Colonic mucosa (tissue), 4 donors: ENCODE data around the gene PTBP3. TPM values are rescaled to one million over a fixed set of nuclear protein-coding genes. Genes with fewer than 3 reads are reported as not detected.

Experiments
- DNase-seq: peaks from one replicate; pipeline ENCODE4 v3.0.0-alpha.2; 2020
- H3K27ac ChIP-seq: fragments of 200-600 bp; one replicate; pipeline ENCODE4 v1.8.0; 2021
- H3K27me3 ChIP-seq: fragments of 200-600 bp; one replicate; pipeline ENCODE4 v1.8.0; 2021
- H3K36me3 ChIP-seq: fragments of 200-600 bp; one replicate; pipeline ENCODE4 v1.8.0; 2021
- H3K4me1 ChIP-seq: fragments of 200-600 bp; one replicate; pipeline ENCODE4 v1.8.0; 2021; ENCODE audit warnings: mild to moderate bottlenecking
- H3K4me3 ChIP-seq: fragments of 200-600 bp; one replicate; pipeline ENCODE4 v1.8.0; 2021
- H3K9ac ChIP-seq, 2 donors: one replicate each; pipeline ENCODE4 v1.7.0; 2013; ENCODE audit warnings: control low read depth in 2 of 2, low read depth in 2 of 2, low read length in 2 of 2
- H3K9me3 ChIP-seq: fragments of 200-600 bp; one replicate; pipeline ENCODE4 v1.8.0; 2021
- CTCF ChIP-seq: fragments of 200-600 bp; IDR thresholded peaks from one replicate; pipeline ENCODE4 v1.8.0; 2022; ENCODE audit warnings: antibody characterized with exemption, mild to moderate bottlenecking
- intact Hi-C: fragments of 100-400 bp; cut with DNase I; formaldehyde crosslinking; loops from one replicate; pipeline ENCODE4 v1.14.1; 2022
- total RNA-seq, 2 donors: library from RNA; stranded (reverse); fragmentation: NEBNext Ultra II Directional in 1 of 2; extraction: Animal tissue kit (Norgen Biotek cat#: 25700) in 1 of 2; gene quantifications; one replicate each; pipeline ENCODE4 v1.2.1, GENCODE V29; 2021
- donor health status: healthy.
- donor health status: DM: no; HTN: no; CAD: no.
- donor health status: DM: no; HTN: no; CAD: no.

Gene PTBP3
- total RNA-seq, 2 donors from 2014 or later: 137 to 168 TPM

GRCh38 chr9:112258106-112258505 lies 75.3 kb downstream of the PTBP3 start:
- Histone ChIP-seq H3K4me1 (no peaks in the 10 kb centered on the region), H3K27ac (no peak overlapping the region), H3K27me3 (no peaks in the 10 kb centered on the region), H3K4me3 (no peak overlapping the region), H3K36me3 (no peaks in the 10 kb centered on the region), H3K9me3 (no peaks in the 10 kb centered on the region), H3K9ac (no peak overlapping the region)
- intact Hi-C loops: no loop called here
- no peak for DNase-seq
- TF ChIP-seq CTCF: no peak

GRCh38 chr9:112252194-112252593 lies 81.2 kb downstream of the PTBP3 start:
- H3K9ac ChIP-seq: no peak overlapping the region
- H3K27ac ChIP-seq: no peak overlapping the region
- intact Hi-C loops: no loop called here
- no peak for TF ChIP-seq CTCF
- H3K27me3 ChIP-seq: no peaks in the 10 kb centered on the region
- no peaks in the 10 kb centered on the region for H3K4me1 ChIP-seq
- no peaks in the 10 kb centered on the region for H3K9me3 ChIP-seq
- no peak for DNase-seq
- no peak overlapping the region for H3K4me3 ChIP-seq
- H3K36me3 ChIP-seq: no peaks in the 10 kb centered on the region

- H3K4me3 ChIP-seq: no peak overlapping the region
- no peak for TF ChIP-seq CTCF
- no peaks in the 10 kb centered on the region for H3K9me3 ChIP-seq
- intact Hi-C loops: no loop called here
- no peaks in the 10 kb centered on the region for H3K4me1 ChIP-seq
- H3K27ac ChIP-seq: no peak overlapping the region
- no peak for DNase-seq
- H3K36me3 ChIP-seq: no peaks in the 10 kb centered on the region
- H3K27me3 ChIP-seq: no peaks in the 10 kb centered on the region
- H3K9ac ChIP-seq: no peak overlapping the region
Observed at GRCh38 chr9:112249277-112249676, 84.1 kb downstream of the PTBP3 start.

- no peak for DNase-seq
- intact Hi-C loops: no loop called here
- Histone ChIP-seq H3K9me3 (no peaks in the 10 kb centered on the region), H3K4me1 (no peaks in the 10 kb centered on the region), H3K27me3 (no peaks in the 10 kb centered on the region), H3K36me3 (no peaks in the 10 kb centered on the region), H3K27ac (no peak overlapping the region), H3K4me3 (no peak overlapping the region), H3K9ac (no peak overlapping the region)
- no peak for TF ChIP-seq CTCF
Observed at GRCh38 chr9:112248722-112249121, 84.7 kb downstream of the PTBP3 start.

- H3K36me3 ChIP-seq: no peaks in the 10 kb centered on the region
- DNase-seq: no peak
- H3K9ac ChIP-seq: no peak overlapping the region
- no peak overlapping the region for H3K27ac ChIP-seq
- intact Hi-C loops: no loop called here
- no peak for TF ChIP-seq CTCF
- H3K4me1 ChIP-seq: no peaks in the 10 kb centered on the region
- no peaks in the 10 kb centered on the region for H3K9me3 ChIP-seq
- no peaks in the 10 kb centered on the region for H3K27me3 ChIP-seq
- H3K4me3 ChIP-seq: no peak overlapping the region
Observed at GRCh38 chr9:112247090-112247489, 86.3 kb downstream of the PTBP3 start.

GRCh38 chr9:112245126-112245525 lies 88.3 kb downstream of the PTBP3 start:
- Histone ChIP-seq H3K27ac (no peak overlapping the region), H3K4me1 (no peaks in the 10 kb centered on the region), H3K9me3 (no peaks in the 10 kb centered on the region), H3K27me3 (no peaks in the 10 kb centered on the region), H3K36me3 (no peaks in the 10 kb centered on the region), H3K9ac (no peak overlapping the region), H3K4me3 (no peak overlapping the region)
- intact Hi-C loops: no loop called here
- no peak for DNase-seq
- no peak for TF ChIP-seq CTCF
